ENCODE measurements around the gene RPS27A. TPM values are rescaled to one million over a fixed set of nuclear protein-coding genes. Genes with fewer than 3 reads are reported as not detected.

RPS27A gene
- total and polyA plus RNA-seq, 9 of the 15 experiments (the other 6 are each of a cell fraction or from before 2014, with no cell fraction given): 1,383 to 3,282 (median 2,242) TPM

DNA sequence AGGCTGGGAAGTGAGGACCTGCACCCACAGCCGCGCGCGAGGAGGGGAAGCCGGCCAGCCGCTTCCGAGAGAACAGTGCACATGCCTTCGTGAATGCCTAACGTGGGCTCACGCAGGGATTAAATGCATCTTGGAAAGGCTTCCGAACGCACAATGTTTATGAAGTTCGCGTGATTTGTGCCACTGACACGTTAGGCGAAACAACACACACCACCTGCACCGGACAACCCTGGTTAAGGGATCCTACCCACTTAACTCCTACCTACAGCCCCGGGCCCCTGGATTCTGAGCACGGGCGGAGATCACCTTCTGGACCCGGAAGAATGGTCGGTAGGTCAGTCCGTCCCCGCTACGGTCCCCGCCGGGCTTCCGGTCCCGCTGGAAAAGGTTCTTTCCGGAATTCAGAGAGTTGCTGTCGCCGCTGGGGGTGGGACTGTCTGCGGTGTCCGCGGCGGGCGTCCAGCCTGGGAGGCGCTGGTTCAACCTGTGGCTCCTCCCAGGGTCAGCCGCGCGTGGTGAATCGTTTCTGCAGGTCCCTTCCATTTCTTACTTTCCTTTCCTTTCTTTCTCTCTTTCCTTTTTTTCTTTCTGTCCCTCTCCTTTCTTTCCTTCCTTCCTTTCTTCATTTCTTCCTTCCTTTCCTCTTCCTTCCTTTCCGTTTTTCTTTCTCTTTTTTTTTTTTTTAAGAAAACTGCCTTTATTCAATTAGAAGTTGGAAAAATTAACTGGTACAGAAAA, 36.6 kb downstream of the RPS27A start, which contains the start of gene MTIF2 (continued):
- TF ChIP-seq ETV5 (CRISPR knock-in tag; IDR thresholded peaks at IDR 0.05; ENCODE audit: low read depth): peak; percentile 81; the same call in 1 of the 2 replicates
- TF ChIP-seq, protein P1, sequence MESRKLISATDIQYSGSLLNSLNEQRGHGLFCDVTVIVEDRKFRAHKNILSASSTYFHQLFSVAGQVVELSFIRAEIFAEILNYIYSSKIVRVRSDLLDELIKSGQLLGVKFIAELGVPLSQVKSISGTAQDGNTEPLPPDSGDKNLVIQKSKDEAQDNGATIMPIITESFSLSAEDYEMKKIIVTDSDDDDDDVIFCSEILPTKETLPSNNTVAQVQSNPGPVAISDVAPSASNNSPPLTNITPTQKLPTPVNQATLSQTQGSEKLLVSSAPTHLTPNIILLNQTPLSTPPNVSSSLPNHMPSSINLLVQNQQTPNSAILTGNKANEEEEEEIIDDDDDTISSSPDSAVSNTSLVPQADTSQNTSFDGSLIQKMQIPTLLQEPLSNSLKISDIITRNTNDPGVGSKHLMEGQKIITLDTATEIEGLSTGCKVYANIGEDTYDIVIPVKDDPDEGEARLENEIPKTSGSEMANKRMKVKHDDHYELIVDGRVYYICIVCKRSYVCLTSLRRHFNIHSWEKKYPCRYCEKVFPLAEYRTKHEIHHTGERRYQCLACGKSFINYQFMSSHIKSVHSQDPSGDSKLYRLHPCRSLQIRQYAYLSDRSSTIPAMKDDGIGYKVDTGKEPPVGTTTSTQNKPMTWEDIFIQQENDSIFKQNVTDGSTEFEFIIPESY (CRISPR knock-in tag; IDR thresholded peaks at IDR 0.05): peak; percentile 72; the same call in 1 of the 2 replicates
- no peak for TF ChIP-seq SAFB2 (IDR thresholded peaks at IDR 0.05; ENCODE audit: borderline replicate concordance, low read depth, low read length, severe bottlenecking)
- TF ChIP-seq, protein P2, sequence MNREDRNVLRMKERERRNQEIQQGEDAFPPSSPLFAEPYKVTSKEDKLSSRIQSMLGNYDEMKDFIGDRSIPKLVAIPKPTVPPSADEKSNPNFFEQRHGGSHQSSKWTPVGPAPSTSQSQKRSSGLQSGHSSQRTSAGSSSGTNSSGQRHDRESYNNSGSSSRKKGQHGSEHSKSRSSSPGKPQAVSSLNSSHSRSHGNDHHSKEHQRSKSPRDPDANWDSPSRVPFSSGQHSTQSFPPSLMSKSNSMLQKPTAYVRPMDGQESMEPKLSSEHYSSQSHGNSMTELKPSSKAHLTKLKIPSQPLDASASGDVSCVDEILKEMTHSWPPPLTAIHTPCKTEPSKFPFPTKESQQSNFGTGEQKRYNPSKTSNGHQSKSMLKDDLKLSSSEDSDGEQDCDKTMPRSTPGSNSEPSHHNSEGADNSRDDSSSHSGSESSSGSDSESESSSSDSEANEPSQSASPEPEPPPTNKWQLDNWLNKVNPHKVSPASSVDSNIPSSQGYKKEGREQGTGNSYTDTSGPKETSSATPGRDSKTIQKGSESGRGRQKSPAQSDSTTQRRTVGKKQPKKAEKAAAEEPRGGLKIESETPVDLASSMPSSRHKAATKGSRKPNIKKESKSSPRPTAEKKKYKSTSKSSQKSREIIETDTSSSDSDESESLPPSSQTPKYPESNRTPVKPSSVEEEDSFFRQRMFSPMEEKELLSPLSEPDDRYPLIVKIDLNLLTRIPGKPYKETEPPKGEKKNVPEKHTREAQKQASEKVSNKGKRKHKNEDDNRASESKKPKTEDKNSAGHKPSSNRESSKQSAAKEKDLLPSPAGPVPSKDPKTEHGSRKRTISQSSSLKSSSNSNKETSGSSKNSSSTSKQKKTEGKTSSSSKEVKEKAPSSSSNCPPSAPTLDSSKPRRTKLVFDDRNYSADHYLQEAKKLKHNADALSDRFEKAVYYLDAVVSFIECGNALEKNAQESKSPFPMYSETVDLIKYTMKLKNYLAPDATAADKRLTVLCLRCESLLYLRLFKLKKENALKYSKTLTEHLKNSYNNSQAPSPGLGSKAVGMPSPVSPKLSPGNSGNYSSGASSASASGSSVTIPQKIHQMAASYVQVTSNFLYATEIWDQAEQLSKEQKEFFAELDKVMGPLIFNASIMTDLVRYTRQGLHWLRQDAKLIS (CRISPR knock-in tag; IDR thresholded peaks at IDR 0.05): 0 out of 2 replicates have a peak, but pooled peaks have one; percentile 84
- TF ChIP-seq SMARCA4 (IDR thresholded peaks at IDR 0.05): peak; percentile 80
- peak; percentile 94; the same call in 1 of the 2 replicates for TF ChIP-seq NFRKB (IDR thresholded peaks at IDR 0.05; ENCODE audit: low read depth)
- peak; percentile 82; the same call in 1 of the 2 replicates for TF ChIP-seq PHB (CRISPR knock-in tag; IDR thresholded peaks at IDR 0.05)
- TF ChIP-seq NRF1 (conservative IDR thresholded peaks at IDR 0.05 in 1 of 2, IDR thresholded peaks at IDR 0.05 in 1 of 2): peak; percentile 57 to 64
- no peak for TF ChIP-seq FOXJ3 (CRISPR knock-in tag; IDR thresholded peaks at IDR 0.05)
